Measurements from ENCODE around the gene OPRL1. TPM values are rescaled to one million over a fixed set of nuclear protein-coding genes. Genes with fewer than 3 reads are reported as not detected.

The OPRL1 gene
- total RNA-seq, 2 experiments from 2014 or later = 1.8 to 2.6 TPM

GRCh38 chr20:64065062-64065973, 14.6 kb upstream of the OPRL1 start:
- H3K4me3 Mint-ChIP-seq = peak overlapping the region; percentile 95
- POLR2A ChIA-PET = interaction anchor here (1.5 to 7.4 kb wide), 3 partner anchors 12 to 109 kb away, joined by 5 to 114 read pairs (median 5); partner anchors contain the start of genes OPRL1, PRPF6, RGS19 and SAMD10

GRCh38 chr20:64065974-64066343, 13.9 kb upstream of the OPRL1 start:
- peaks cover 43% of the 10 kb centered on the region for H3K4me1 Mint-ChIP-seq

More at GRCh38 chr20:64065062-64065973, 14.6 kb upstream of the OPRL1 start:
- peaks cover 43% of the 10 kb centered on the region for H3K4me1 Mint-ChIP-seq
- H3K36me3 Mint-ChIP-seq = no peaks in the 10 kb centered on the region
- DNase-seq (no peak), ATAC-seq (ENCODE audit: low read depth) (no peak)
- no peaks in the 10 kb centered on the region for H3K27me3 Mint-ChIP-seq
- H3K27ac Mint-ChIP-seq = peak overlapping the region; percentile 92
- H3K9me3 Mint-ChIP-seq = no peaks in the 10 kb centered on the region

GRCh38 chr20:64067005-64067632, 12.8 kb upstream of the OPRL1 start:
- DNase-seq (no peak), ATAC-seq (ENCODE audit: low read depth) (no peak)
- Mint-ChIP-seq H3K4me3 (peak overlapping the region; percentile 38), H3K27ac (peak overlapping the region; percentile 84), H3K4me1 (peaks cover 41% of the 10 kb centered on the region), H3K9me3 (no peaks in the 10 kb centered on the region), H3K27me3 (no peaks in the 10 kb centered on the region), H3K36me3 (no peaks in the 10 kb centered on the region)
- POLR2A ChIA-PET = interaction anchor here (1.2 to 7.4 kb wide), 2 partner anchors 11 to 29 kb away, joined by 3 to 114 read pairs; partner anchors contain the start of genes OPRL1 and RGS19

More at GRCh38 chr20:64065974-64066343, 13.9 kb upstream of the OPRL1 start:
- Mint-ChIP-seq H3K9me3 (no peaks in the 10 kb centered on the region), H3K27me3 (no peaks in the 10 kb centered on the region), H3K36me3 (no peaks in the 10 kb centered on the region), H3K27ac (peak overlapping the region; percentile 92), H3K4me3 (peak overlapping the region; percentile 60)
- ATAC-seq (ENCODE audit: low read depth) = peak; percentile 67
- POLR2A ChIA-PET = interaction anchor here (1.5 to 7.4 kb wide), 3 partner anchors 12 to 110 kb away, joined by 5 to 114 read pairs (median 5); partner anchors contain the start of genes OPRL1, PRPF6, RGS19 and SAMD10
- peak; percentile 74 for DNase-seq

- H3K27ac Mint-ChIP-seq = peak overlapping the region; percentile 84
- no peaks in the 10 kb centered on the region for H3K36me3 Mint-ChIP-seq
Measured at GRCh38 chr20:64067733-64068307, 12.1 kb upstream of the OPRL1 start.

GRCh38 chr20:64068386-64069208, 11.3 kb upstream of the OPRL1 start:
- POLR2A ChIA-PET = interaction anchor here (0.6 to 7.4 kb wide), 5 partner anchors 9 to 167 kb away, joined by 3 to 114 read pairs (median 3); partner anchors contain the start of genes OPRL1 and RGS19
- Mint-ChIP-seq H3K27ac (no peak overlapping the region), H3K4me1 (peaks cover 46% of the 10 kb centered on the region), H3K9me3 (no peaks in the 10 kb centered on the region), H3K4me3 (no peak overlapping the region), H3K36me3 (peaks cover 4% of the 10 kb centered on the region), H3K27me3 (no peaks in the 10 kb centered on the region)
- ATAC-seq (ENCODE audit: low read depth) = no peak
- DNase-seq = no peak

More at GRCh38 chr20:64067733-64068307, 12.1 kb upstream of the OPRL1 start:
- no peaks in the 10 kb centered on the region for H3K9me3 Mint-ChIP-seq
- POLR2A ChIA-PET = interaction anchor here (1.0 to 7.4 kb wide), 2 partner anchors 10 to 88 kb away, joined by 3 to 114 read pairs; partner anchors contain the start of genes OPRL1 and RGS19
- H3K4me1 Mint-ChIP-seq = peaks cover 44% of the 10 kb centered on the region
- no peaks in the 10 kb centered on the region for H3K27me3 Mint-ChIP-seq
- H3K4me3 Mint-ChIP-seq = peak overlapping the region; percentile 38
- no peak for DNase-seq
- no peak for ATAC-seq (ENCODE audit: low read depth)

GRCh38 chr20:64069209-64069613, 10.7 kb upstream of the OPRL1 start:
- Mint-ChIP-seq H3K27me3 (no peaks in the 10 kb centered on the region), H3K4me3 (no peak overlapping the region), H3K36me3 (peaks cover 4% of the 10 kb centered on the region), H3K27ac (no peak overlapping the region), H3K9me3 (no peaks in the 10 kb centered on the region), H3K4me1 (peaks cover 40% of the 10 kb centered on the region)
- ATAC-seq (ENCODE audit: low read depth) (no peak), DNase-seq (no peak)
- POLR2A ChIA-PET = interaction anchor here (0.8 to 7.4 kb wide), 4 partner anchors 9 to 89 kb away, joined by 3 to 114 read pairs (median 3); partner anchors contain the start of genes OPRL1 and RGS19

GRCh38 chr20:64069614-64070243, 10.2 kb upstream of the OPRL1 start:
- no peak for DNase-seq
- Mint-ChIP-seq H3K36me3 (peaks cover 4% of the 10 kb centered on the region), H3K9me3 (no peaks in the 10 kb centered on the region), H3K27me3 (no peaks in the 10 kb centered on the region), H3K4me1 (peaks cover 35% of the 10 kb centered on the region), H3K27ac (no peak overlapping the region), H3K4me3 (no peak overlapping the region)
- ATAC-seq (ENCODE audit: low read depth) = no peak
- POLR2A ChIA-PET = interaction anchor here (1.2 to 7.4 kb wide), 2 partner anchors 8 to 33 kb away, joined by 3 to 114 read pairs; partner anchors contain the start of genes OPRL1 and RGS19

GRCh38 chr20:64070244-64070993, 9.5 kb upstream of the OPRL1 start:
- Mint-ChIP-seq H3K27ac (no peak overlapping the region), H3K27me3 (no peaks in the 10 kb centered on the region), H3K4me3 (no peak overlapping the region), H3K9me3 (no peaks in the 10 kb centered on the region), H3K36me3 (peaks cover 5% of the 10 kb centered on the region), H3K4me1 (peaks cover 32% of the 10 kb centered on the region)
- POLR2A ChIA-PET = interaction anchor here (1.2 to 7.4 kb wide), 3 partner anchors 7 to 33 kb away, joined by 3 to 114 read pairs (median 6); partner anchors contain the start of genes OPRL1 and RGS19
- ATAC-seq (ENCODE audit: low read depth) = no peak
- no peak for DNase-seq

- Mint-ChIP-seq H3K27ac (peak overlapping the region; percentile 69), H3K27me3 (no peaks in the 10 kb centered on the region), H3K4me1 (peaks cover 27% of the 10 kb centered on the region), H3K4me3 (no peak overlapping the region), H3K36me3 (peaks cover 9% of the 10 kb centered on the region), H3K9me3 (no peaks in the 10 kb centered on the region)
- DNase-seq (no peak), ATAC-seq (ENCODE audit: low read depth) (no peak)
- POLR2A ChIA-PET = interaction anchor here (1.3 to 2.2 kb wide), 3 partner anchors 9 to 31 kb away, joined by 5 to 7 read pairs (median 6); partner anchors contain the start of genes LKAAEAR1 and TCEA2
Measured at GRCh38 chr20:64071341-64072332, 8.2 kb upstream of the OPRL1 start.

- Mint-ChIP-seq H3K27me3 (no peaks in the 10 kb centered on the region), H3K4me3 (no peak overlapping the region), H3K4me1 (peaks cover 19% of the 10 kb centered on the region), H3K27ac (peak overlapping the region; percentile 69), H3K36me3 (peaks cover 9% of the 10 kb centered on the region), H3K9me3 (no peaks in the 10 kb centered on the region)
- no peak for ATAC-seq (ENCODE audit: low read depth)
- POLR2A ChIA-PET = interaction anchor here (1.1 to 2.2 kb wide), 2 partner anchors 11 to 29 kb away, joined by 3 to 5 read pairs; partner anchors contain the start of gene LKAAEAR1
- DNase-seq = no peak
Measured at GRCh38 chr20:64072498-64073063, 7.3 kb upstream of the OPRL1 start.

All from activated naive CD8-positive, alpha-beta T cell treated with anti-CD3 and anti-CD28 coated beads, Interleukin-2, amount 10 ng/mL, durations not matched to agents 7 days and 5 days (primary cell).